HL-60 (cell line): ENCODE measurements around the gene CDC42BPB.

Experiments
- POLR2AphosphoS5 ChIP-seq: IDR thresholded peaks from 2 replicates; pipeline ENCODE4 v1.6.1; 2012; ENCODE audit warnings: low read depth
- TF ChIP-seq, protein P1 (sequence below): IDR thresholded peaks from one replicate; pipeline ENCODE4 v1.5.1; 2011; ENCODE audit warnings: low read length, control low read depth, inconsistent platforms; ENCODE audit not compliant: insufficient read depth
- TF ChIP-seq, protein P2 (sequence below): IDR thresholded peaks from 2 replicates; pipeline ENCODE4 v1.6.1; 2012; ENCODE audit warnings: low read depth; ENCODE audit not compliant: insufficient replicate concordance

DNA sequence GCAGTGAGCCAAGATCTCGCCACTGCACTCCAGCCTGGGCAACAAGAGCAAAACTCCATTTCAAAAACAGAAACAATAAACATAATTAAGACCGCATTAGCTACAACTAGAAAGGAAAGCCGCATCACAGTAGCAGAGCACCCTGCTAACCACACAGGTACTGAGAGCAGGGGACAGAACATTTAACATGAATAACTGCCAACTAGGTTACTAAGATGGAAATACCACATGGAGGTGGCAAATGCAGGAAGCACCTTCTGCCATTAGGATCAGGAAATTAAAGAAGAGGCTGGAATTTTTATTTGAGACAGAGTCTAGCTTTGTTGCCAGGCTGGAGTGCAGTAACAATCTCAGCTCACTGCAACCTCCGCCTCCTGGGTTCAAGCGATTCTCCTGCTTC, 41.9 kb downstream of the CDC42BPB start:
- TF ChIP-seq POLR2AphosphoS5: no peak
- TF ChIP-seq, protein P1, sequence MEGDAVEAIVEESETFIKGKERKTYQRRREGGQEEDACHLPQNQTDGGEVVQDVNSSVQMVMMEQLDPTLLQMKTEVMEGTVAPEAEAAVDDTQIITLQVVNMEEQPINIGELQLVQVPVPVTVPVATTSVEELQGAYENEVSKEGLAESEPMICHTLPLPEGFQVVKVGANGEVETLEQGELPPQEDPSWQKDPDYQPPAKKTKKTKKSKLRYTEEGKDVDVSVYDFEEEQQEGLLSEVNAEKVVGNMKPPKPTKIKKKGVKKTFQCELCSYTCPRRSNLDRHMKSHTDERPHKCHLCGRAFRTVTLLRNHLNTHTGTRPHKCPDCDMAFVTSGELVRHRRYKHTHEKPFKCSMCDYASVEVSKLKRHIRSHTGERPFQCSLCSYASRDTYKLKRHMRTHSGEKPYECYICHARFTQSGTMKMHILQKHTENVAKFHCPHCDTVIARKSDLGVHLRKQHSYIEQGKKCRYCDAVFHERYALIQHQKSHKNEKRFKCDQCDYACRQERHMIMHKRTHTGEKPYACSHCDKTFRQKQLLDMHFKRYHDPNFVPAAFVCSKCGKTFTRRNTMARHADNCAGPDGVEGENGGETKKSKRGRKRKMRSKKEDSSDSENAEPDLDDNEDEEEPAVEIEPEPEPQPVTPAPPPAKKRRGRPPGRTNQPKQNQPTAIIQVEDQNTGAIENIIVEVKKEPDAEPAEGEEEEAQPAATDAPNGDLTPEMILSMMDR: no peak
- TF ChIP-seq, protein P2, sequence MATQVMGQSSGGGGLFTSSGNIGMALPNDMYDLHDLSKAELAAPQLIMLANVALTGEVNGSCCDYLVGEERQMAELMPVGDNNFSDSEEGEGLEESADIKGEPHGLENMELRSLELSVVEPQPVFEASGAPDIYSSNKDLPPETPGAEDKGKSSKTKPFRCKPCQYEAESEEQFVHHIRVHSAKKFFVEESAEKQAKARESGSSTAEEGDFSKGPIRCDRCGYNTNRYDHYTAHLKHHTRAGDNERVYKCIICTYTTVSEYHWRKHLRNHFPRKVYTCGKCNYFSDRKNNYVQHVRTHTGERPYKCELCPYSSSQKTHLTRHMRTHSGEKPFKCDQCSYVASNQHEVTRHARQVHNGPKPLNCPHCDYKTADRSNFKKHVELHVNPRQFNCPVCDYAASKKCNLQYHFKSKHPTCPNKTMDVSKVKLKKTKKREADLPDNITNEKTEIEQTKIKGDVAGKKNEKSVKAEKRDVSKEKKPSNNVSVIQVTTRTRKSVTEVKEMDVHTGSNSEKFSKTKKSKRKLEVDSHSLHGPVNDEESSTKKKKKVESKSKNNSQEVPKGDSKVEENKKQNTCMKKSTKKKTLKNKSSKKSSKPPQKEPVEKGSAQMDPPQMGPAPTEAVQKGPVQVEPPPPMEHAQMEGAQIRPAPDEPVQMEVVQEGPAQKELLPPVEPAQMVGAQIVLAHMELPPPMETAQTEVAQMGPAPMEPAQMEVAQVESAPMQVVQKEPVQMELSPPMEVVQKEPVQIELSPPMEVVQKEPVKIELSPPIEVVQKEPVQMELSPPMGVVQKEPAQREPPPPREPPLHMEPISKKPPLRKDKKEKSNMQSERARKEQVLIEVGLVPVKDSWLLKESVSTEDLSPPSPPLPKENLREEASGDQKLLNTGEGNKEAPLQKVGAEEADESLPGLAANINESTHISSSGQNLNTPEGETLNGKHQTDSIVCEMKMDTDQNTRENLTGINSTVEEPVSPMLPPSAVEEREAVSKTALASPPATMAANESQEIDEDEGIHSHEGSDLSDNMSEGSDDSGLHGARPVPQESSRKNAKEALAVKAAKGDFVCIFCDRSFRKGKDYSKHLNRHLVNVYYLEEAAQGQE: no peak
